ENCODE measurements around the gene METAP1D. TPM values are rescaled to one million over a fixed set of nuclear protein-coding genes. Genes with fewer than 3 reads are reported as not detected.

Gene METAP1D
- total and polyA plus RNA-seq, 8 donors = 2.8 to 24.4 (median 20.1) TPM

- Histone ChIP-seq H3K27ac (no peak overlapping the region), H3K9me3 (no peaks in the 10 kb centered on the region), H3K4me1 (no peaks in the 10 kb centered on the region), H3K27me3 (peaks cover 5 to 49% of the 10 kb centered on the region in 2 donors), H3K4me3 (no peak overlapping the region), H3K36me3 (no peaks in the 10 kb centered on the region)
- TF ChIP-seq CTCF (IDR thresholded peaks at IDR 0.05) = no peak
- ATAC-seq = no peak
- intact Hi-C loops (cut with DNase I) = loop anchor here in 1 of 2 donors (10.0 kb wide), 1 partner anchor 540 kb away; no protein-coding TSS in a partner anchor
- no peak for DNase-seq
Observed at GRCh38 chr2:172114579-172114978, 114.8 kb downstream of the METAP1D start.

GRCh38 chr2:172116107-172116506 lies 116.4 kb downstream of the METAP1D start:
- Histone ChIP-seq H3K27me3 (peaks cover 5 to 43% of the 10 kb centered on the region in 2 donors), H3K27ac (no peak overlapping the region), H3K9me3 (no peaks in the 10 kb centered on the region), H3K36me3 (no peaks in the 10 kb centered on the region), H3K4me3 (no peak overlapping the region), H3K4me1 (no peaks in the 10 kb centered on the region)
- DNase-seq (no peak), ATAC-seq (no peak)
- intact Hi-C loops (cut with DNase I) = loop anchor here in 1 of 2 donors (10.0 kb wide), 1 partner anchor 541 kb away; no protein-coding TSS in a partner anchor
- TF ChIP-seq CTCF (IDR thresholded peaks at IDR 0.05) = no peak

- TF ChIP-seq CTCF (IDR thresholded peaks at IDR 0.05) = no peak
- Histone ChIP-seq H3K36me3 (no peaks in the 10 kb centered on the region), H3K27ac (no peak overlapping the region), H3K9me3 (no peaks in the 10 kb centered on the region), H3K27me3 (peaks cover 0 to 24% of the 10 kb centered on the region in 2 donors), H3K4me1 (no peaks in the 10 kb centered on the region), H3K4me3 (no peak overlapping the region)
- no peak for DNase-seq
- intact Hi-C loops (cut with DNase I) = loop anchor here in 1 of 2 donors (10.0 kb wide), 1 partner anchor 544 kb away; no protein-coding TSS in a partner anchor
- no peak for ATAC-seq
Observed at GRCh38 chr2:172119089-172119488, 119.3 kb downstream of the METAP1D start.

- no peaks in the 10 kb centered on the region for H3K36me3 ChIP-seq
- H3K4me3 ChIP-seq = no peak overlapping the region
- intact Hi-C loops (cut with DNase I) = no loop called here
- ATAC-seq (no peak), DNase-seq (no peak)
- no peaks in the 10 kb centered on the region for H3K4me1 ChIP-seq
- H3K9me3 ChIP-seq = no peaks in the 10 kb centered on the region
- TF ChIP-seq CTCF (IDR thresholded peaks at IDR 0.05) = no peak
- H3K27ac ChIP-seq = no peak overlapping the region
- peaks cover 0 to 15% of the 10 kb centered on the region in 2 donors for H3K27me3 ChIP-seq
Observed at GRCh38 chr2:172120118-172120517, 120.4 kb downstream of the METAP1D start.

- no peak for DNase-seq
- intact Hi-C loops (cut with DNase I) = no loop called here
- ATAC-seq = no peak
- Histone ChIP-seq H3K9me3 (no peaks in the 10 kb centered on the region), H3K27me3 (peaks cover 0 to 3% of the 10 kb centered on the region in 2 donors), H3K4me1 (no peaks in the 10 kb centered on the region), H3K4me3 (no peak overlapping the region), H3K36me3 (no peaks in the 10 kb centered on the region), H3K27ac (no peak overlapping the region)
- no peak for TF ChIP-seq CTCF (IDR thresholded peaks at IDR 0.05)
Observed at GRCh38 chr2:172128484-172128883, 128.7 kb downstream of the METAP1D start.

Measured in left lung (tissue), 10 donors.